ENCODE data around the gene CAMK4.

Gene CAMK4

DNA sequence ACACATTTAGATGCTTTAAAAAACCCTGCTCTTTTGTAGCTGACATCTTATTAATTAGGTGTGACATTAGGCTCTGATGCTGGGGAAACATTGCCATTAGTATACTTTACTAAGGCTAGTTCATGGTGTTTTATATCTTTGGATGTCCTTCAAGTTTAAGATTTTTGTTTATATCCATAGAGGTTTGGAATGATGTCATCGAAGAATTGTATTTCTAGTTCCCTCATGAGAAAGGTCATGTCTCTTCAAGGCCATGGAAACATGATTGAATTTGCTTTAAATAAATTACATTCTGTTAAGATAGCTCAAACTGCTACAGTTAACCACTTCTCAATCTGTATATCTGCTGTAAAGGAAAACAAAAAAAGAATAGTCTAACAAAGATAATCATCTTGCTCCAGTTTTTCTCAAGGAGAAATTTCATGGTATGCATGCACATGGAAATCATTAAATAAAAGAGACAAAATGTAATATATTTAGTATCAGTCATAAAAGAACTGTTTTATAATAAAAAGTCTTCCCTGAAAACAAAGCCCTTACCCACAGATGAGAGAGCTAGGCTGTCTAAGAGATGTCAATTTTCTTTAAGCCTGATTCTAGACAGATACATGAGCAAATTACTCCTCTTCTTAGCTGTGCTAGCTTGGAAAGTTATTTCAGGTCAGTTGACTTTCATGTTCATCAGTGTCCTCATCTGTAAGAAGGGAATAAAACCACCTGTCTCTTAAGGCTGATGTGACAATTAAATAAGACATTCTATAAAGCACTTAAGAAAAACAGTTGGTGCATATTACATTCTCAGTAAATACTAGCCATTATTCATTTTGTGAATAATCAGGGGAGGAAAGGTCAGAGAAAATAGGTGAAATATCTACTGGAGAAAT is 313.2 kb downstream of the CAMK4 start:
- no peak for DNase-seq (ENCODE audit: low read depth)
